Measurements from ENCODE around the gene CMYA5.

- no peak for TF ChIP-seq POLR2A (IDR thresholded peaks at IDR 0.05; ENCODE audit: low read length)
- no peak for TF ChIP-seq GATA1 (IDR thresholded peaks at IDR 0.05; ENCODE audit: low read depth, low read length)
These were observed 156.5 kb downstream of the CMYA5 start for GRCh38 chr5:79846198-79846521.

Measured in erythroblast (primary cell).